WTC11 (cell line): ENCODE measurements around the gene DHPS. TPM values are rescaled to one million over a fixed set of nuclear protein-coding genes. Genes with fewer than 3 reads are reported as not detected.

ENCODE experiments used
- ATAC-seq: fragments of 200-7000 bp; cut with Tn5 transposase; 2 replicates; pipeline ENCODE4 v1.10.0; 2021; ENCODE audit warnings: mild to moderate bottlenecking, moderate library complexity
- CTCF ChIA-PET: fragments of 300-600 bp; sonication (Branson Sonifier 250); formaldehyde crosslinking; loops from one replicate; lab custom pipeline; 2021; ENCODE audit warnings: antibody characterized with exemption; lab: Charles Lee
- POLR2A ChIA-PET: fragments of 350-600 bp; sonication (Branson Sonifier 250); formaldehyde crosslinking; loops from one replicate; lab custom pipeline; 2021; ENCODE audit warnings: antibody characterized with exemption; lab: Charles Lee
- DNase-seq: peaks from one replicate; pipeline ENCODE4 v3.0.0; 2021; ENCODE audit warnings: low spot score
- H3K27ac Mint-ChIP-seq: 2 replicates; pipeline ENCODE4 v1.8.0; 2021; ENCODE audit warnings: mixed read lengths
- H3K27me3 Mint-ChIP-seq: 2 replicates; pipeline ENCODE4 v1.8.0; 2021; ENCODE audit warnings: low read depth, mild to moderate bottlenecking, moderate library complexity, mixed read lengths
- H3K36me3 Mint-ChIP-seq: 2 replicates; pipeline ENCODE4 v1.8.0; 2021; ENCODE audit warnings: mixed read lengths
- H3K4me1 Mint-ChIP-seq: 2 replicates; pipeline ENCODE4 v1.8.0; 2022; ENCODE audit warnings: mixed read lengths
- H3K4me3 Mint-ChIP-seq: 2 replicates; pipeline ENCODE4 v1.8.0; 2021; ENCODE audit warnings: mild to moderate bottlenecking, moderate library complexity, mixed read lengths
- H3K9me3 Mint-ChIP-seq: 2 replicates; pipeline ENCODE4 v1.8.0; 2021; ENCODE audit warnings: mixed read lengths
- AR ChIP-seq: fragments of 250-450 bp; sonication (Bioruptor Pico); IDR thresholded peaks from 2 replicates; pipeline ENCODE4 v1.9.0; 2021; ENCODE audit warnings: mild to moderate bottlenecking
- ERG ChIP-seq: fragments of 250-450 bp; sonication (Bioruptor Pico); IDR thresholded peaks from 2 replicates; pipeline ENCODE4 v1.8.0; 2021; ENCODE audit warnings: mild to moderate bottlenecking
- GABPB1 ChIP-seq: sonication (generic); formaldehyde crosslinking; IDR thresholded peaks from 2 replicates; pipeline ENCODE4 v1.8.1; 2023; ENCODE audit warnings: mild to moderate bottlenecking, missing genetic modification reagents
- IRF2 ChIP-seq: sonication (generic); formaldehyde crosslinking; IDR thresholded peaks from 2 replicates; pipeline ENCODE4 v1.8.0; 2022; ENCODE audit warnings: low read depth, missing genetic modification reagents, borderline replicate concordance
- JAZF1 ChIP-seq: fragments of 250-450 bp; sonication (Bioruptor Pico); IDR thresholded peaks from 2 replicates; pipeline ENCODE4 v1.9.0; 2021; ENCODE audit warnings: moderate library complexity, mild to moderate bottlenecking, inconsistent platforms
- JUN ChIP-seq: sonication (generic); formaldehyde crosslinking; IDR thresholded peaks from 2 replicates; pipeline ENCODE4 v1.8.0; 2023; ENCODE audit warnings: mild to moderate bottlenecking, missing genetic modification reagents
- NFYB ChIP-seq: sonication (generic); formaldehyde crosslinking; conservative IDR thresholded peaks from 2 replicates; pipeline ENCODE4 v1.8.0; 2022; ENCODE audit warnings: low read depth, missing genetic modification reagents
- OVOL2 ChIP-seq: fragments of 250-450 bp; sonication (Bioruptor Pico); IDR thresholded peaks from 2 replicates; pipeline ENCODE4 v1.9.0; 2021; ENCODE audit warnings: mild to moderate bottlenecking, borderline replicate concordance
- SMAD4 ChIP-seq: sonication (generic); formaldehyde crosslinking; IDR thresholded peaks from 2 replicates; pipeline ENCODE4 v1.8.0; 2022; ENCODE audit warnings: mild to moderate bottlenecking, missing genetic modification reagents
- SP1 ChIP-seq: sonication (generic); formaldehyde crosslinking; conservative IDR thresholded peaks from 2 replicates; pipeline ENCODE4 v1.8.1; 2022; ENCODE audit warnings: missing genetic modification reagents
- STAT6 ChIP-seq: sonication (generic); formaldehyde crosslinking; conservative IDR thresholded peaks from 2 replicates; pipeline ENCODE4 v1.8.1; 2023; ENCODE audit warnings: mild to moderate bottlenecking, low read depth, missing genetic modification reagents, moderate library complexity
- TEAD1 ChIP-seq: sonication (generic); formaldehyde crosslinking; IDR thresholded peaks from 2 replicates; pipeline ENCODE4 v1.8.0; 2022; ENCODE audit warnings: mild to moderate bottlenecking, missing genetic modification reagents
- ZSCAN18 ChIP-seq: fragments of 250-450 bp; sonication (Bioruptor Pico); IDR thresholded peaks from 2 replicates; pipeline ENCODE4 v2.1.2; 2022; ENCODE audit warnings: mild to moderate bottlenecking, moderate library complexity
- total RNA-seq: library from RNA; stranded (reverse); gene quantifications from 3 replicates; pipeline ENCODE4 v1.2.3, GENCODE V29; 2021

Gene DHPS
- total RNA-seq, 1 experiment from 2014 or later = 115 TPM

- ChIA-PET POLR2A (no interaction called here), CTCF (no interaction called here)
- H3K4me1 Mint-ChIP-seq = peaks cover 4% of the 10 kb centered on the region
- DNase-seq (no peak), ATAC-seq (no peak)
- H3K36me3 Mint-ChIP-seq = peaks cover 74% of the 10 kb centered on the region
- H3K27ac Mint-ChIP-seq = no peak overlapping the region
- H3K4me3 Mint-ChIP-seq = no peak overlapping the region
- TF ChIP-seq JUN (CRISPR knock-in tag) = no peak
- no peaks in the 10 kb centered on the region for H3K9me3 Mint-ChIP-seq
- no peaks in the 10 kb centered on the region; the same call in 1 of the 2 replicates for H3K27me3 Mint-ChIP-seq
Observed at GRCh38 chr19:12705654-12706331, 24.1 kb upstream of the DHPS start.

GRCh38 chr19:12705169-12705568 lies 23.5 kb upstream of the DHPS start:
- Mint-ChIP-seq H3K27me3 (no peaks in the 10 kb centered on the region; the same call in 1 of the 2 replicates), H3K4me1 (peaks cover 4% of the 10 kb centered on the region), H3K36me3 (peaks cover 70% of the 10 kb centered on the region), H3K4me3 (no peak overlapping the region), H3K27ac (no peak overlapping the region), H3K9me3 (no peaks in the 10 kb centered on the region)
- DNase-seq = no peak
- ChIA-PET POLR2A (no interaction called here), CTCF (interaction anchor here (2.4 kb wide), 1 partner anchor 55 kb away, joined by 11 read pairs; no protein-coding TSS in a partner anchor)
- no peak for ATAC-seq
- TF ChIP-seq SMAD4 (CRISPR knock-in tag) (no peak), GABPB1 (CRISPR knock-in tag) (no peak), SP1 (no peak), ZSCAN18 (CRISPR knock-in tag) (no peak), AR (CRISPR knock-in tag) (no peak), IRF2 (CRISPR knock-in tag) (no peak), JAZF1 (CRISPR knock-in tag) (no peak), ERG (CRISPR knock-in tag) (no peak), TEAD1 (CRISPR knock-in tag) (no peak)

GRCh38 chr19:12703046-12703445 lies 21.4 kb upstream of the DHPS start:
- no peaks in the 10 kb centered on the region for H3K9me3 Mint-ChIP-seq
- H3K27ac Mint-ChIP-seq = peak overlapping the region; percentile 94
- TF ChIP-seq STAT6 (no peak), OVOL2 (CRISPR knock-in tag) (no peak), NFYB (peak; percentile 82), AR (CRISPR knock-in tag) (no peak)
- TF ChIP-seq, all 79 proteins: peak for 1
- POLR2A ChIA-PET = interaction anchor here (0.7 kb wide), 1 partner anchor 16 kb away, joined by 3 read pairs; the partner anchor contains the start of gene GNG14
- peaks cover 63% of the 10 kb centered on the region for H3K36me3 Mint-ChIP-seq
- ATAC-seq (peak; percentile 96), DNase-seq (peak; percentile 88)
- H3K4me1 Mint-ChIP-seq = peaks cover 4% of the 10 kb centered on the region
- H3K27me3 Mint-ChIP-seq = no peaks in the 10 kb centered on the region; the same call in 1 of the 2 replicates
- H3K4me3 Mint-ChIP-seq = no peak overlapping the region
- CTCF ChIA-PET = interaction anchor here (0.6 to 2.4 kb wide), 10 partner anchors 14 to 144 kb away, joined by 3 to 11 read pairs (median 6); no protein-coding TSS in a partner anchor
